Liver (tissue), 9 donors: ENCODE data around the gene RIIAD1. TPM values are rescaled to one million over a fixed set of nuclear protein-coding genes. Genes with fewer than 3 reads are reported as not detected.

Experiments used
- DNase-seq: peaks from one replicate; pipeline ENCODE4 v3.0.0-alpha.2; 2017; ENCODE audit warnings: low spot score
- H3K27ac ChIP-seq, 2 donors: one replicate each; pipeline ENCODE4 v1.7.0; 2013; ENCODE audit warnings: inconsistent platforms in 2 of 2, low read length in 2 of 2, control low read depth in 1 of 2, low read depth in 1 of 2, mild to moderate bottlenecking in 1 of 2
- H3K27me3 ChIP-seq, 4 donors: one replicate each; pipeline versions ENCODE4 v1.6.1 to v1.7.0; 2013; ENCODE audit warnings: low read length in 3 of 4, inconsistent platforms in 1 of 4, mild to moderate bottlenecking in 1 of 4, moderate library complexity in 1 of 4; ENCODE audit not compliant: control insufficient read depth in 4 of 4, insufficient read depth in 4 of 4
- H3K36me3 ChIP-seq, 4 donors: one replicate each; pipeline versions ENCODE4 v1.6.1 to v1.7.0; 2013; ENCODE audit warnings: low read length in 3 of 4, mild to moderate bottlenecking in 3 of 4, low read depth in 1 of 4, moderate library complexity in 1 of 4; ENCODE audit not compliant: control insufficient read depth in 4 of 4, insufficient read depth in 3 of 4
- H3K4me1 ChIP-seq, 4 donors: one replicate each; pipeline versions ENCODE4 v1.6.1 to v1.7.0; 2013; ENCODE audit warnings: low read length in 3 of 4, mild to moderate bottlenecking in 3 of 4, moderate library complexity in 1 of 4; ENCODE audit not compliant: control insufficient read depth in 4 of 4, insufficient read depth in 4 of 4
- H3K4me3 ChIP-seq, 3 donors: one replicate each; pipeline versions ENCODE4 v1.6.1 to v1.7.0; 2013; ENCODE audit warnings: low read length in 3 of 3, control low read depth in 1 of 3, low read depth in 1 of 3, mild to moderate bottlenecking in 1 of 3
- H3K9ac ChIP-seq, 2 donors: one replicate each; pipeline ENCODE4 v1.7.0; 2013; ENCODE audit warnings: low read length in 2 of 2, mild to moderate bottlenecking in 2 of 2, moderate library complexity in 2 of 2, control low read depth in 1 of 2, low read depth in 1 of 2
- H3K9me3 ChIP-seq, 4 donors: one replicate each; pipeline versions ENCODE4 v1.6.1 to v1.7.0; 2013; ENCODE audit warnings: low read length in 3 of 4; ENCODE audit not compliant: control insufficient read depth in 4 of 4
- ATF3 ChIP-seq: IDR thresholded peaks from 2 replicates; pipeline ENCODE4 v1.6.1; 2016; ENCODE audit warnings: antibody characterized with exemption
- CTCF ChIP-seq: fragments of 150-350 bp; IDR thresholded peaks from 2 replicates; pipeline ENCODE4 v1.5.1; 2017; ENCODE audit warnings: improper control_type of control experiment, low read depth, low read length; ENCODE audit not compliant: missing input control
- GABPA ChIP-seq, 2 donors: IDR thresholded peaks in 1 of 2; conservative IDR thresholded peaks in 1 of 2; 2 replicates each; pipeline ENCODE4 v1.6.1; 2016; ENCODE audit warnings: antibody characterized with exemption in 2 of 2, mild to moderate bottlenecking in 1 of 2, moderate library complexity in 1 of 2
- JUND ChIP-seq, 2 donors: IDR thresholded peaks; 2 replicates each; pipeline ENCODE4 v1.6.1; 2016; ENCODE audit warnings: antibody characterized with exemption in 2 of 2
- NR2F2 ChIP-seq: IDR thresholded peaks from 2 replicates; pipeline ENCODE4 v1.6.1; 2016; ENCODE audit warnings: antibody characterized with exemption
- REST ChIP-seq: IDR thresholded peaks from 2 replicates; pipeline ENCODE4 v1.6.1; 2016; ENCODE audit warnings: antibody characterized with exemption, mild to moderate bottlenecking
- SP1 ChIP-seq: IDR thresholded peaks from 2 replicates; pipeline ENCODE4 v1.6.1; 2018; ENCODE audit warnings: antibody characterized with exemption, mild to moderate bottlenecking
- TAF1 ChIP-seq: conservative IDR thresholded peaks from 2 replicates; pipeline ENCODE4 v1.6.1; 2016; ENCODE audit warnings: antibody characterized with exemption, mild to moderate bottlenecking
- YY1 ChIP-seq: IDR thresholded peaks from 2 replicates; pipeline ENCODE4 v1.6.1; 2016; ENCODE audit warnings: antibody characterized with exemption, mild to moderate bottlenecking
- WGBS: extraction: QIAGEN DNeasy Blood & Tissue Kit; methylation state at CpG from one replicate; pipeline ENCODE4 v1.1.7; 2013; 5-methylcytosine and 5-hydroxymethylcytosine counted together
- polyA plus RNA-seq, 2 donors: library from polyadenylated mRNA; stranded (reverse) in 1 of 2; unstranded in 1 of 2; fragments of 200-250 nt in 1 of 2; fragments of >200 nt in 1 of 2; fragmentation: Nextera tagmentation in 1 of 2; extraction: Ambion mirVana in 1 of 2; gene quantifications; one replicate each; pipeline versions ENCODE4 v1.2.1 to v1.2.3, GENCODE V29; 2013 to 2015
- total RNA-seq, 2 donors: library from RNA; depleted of rRNA; stranded (reverse); fragments of >200 nt; gene quantifications; one replicate each; pipeline ENCODE4 v1.2.3, GENCODE V29; 2014
- donor health status: healthy.
- donor health status: healthy.
- donor health status: healthy.
- donor health status: healthy.
- donor health status: healthy.

Gene RIIAD1
- total and polyA plus RNA-seq, 4 donors = not detected

GRCh38 chr1:151720554-151720953, 768 bp upstream of the RIIAD1 start:
- Histone ChIP-seq H3K27me3 (peaks cover 0 to 2% (median 0%) of the 10 kb centered on the region in 4 donors), H3K9me3 (no peaks in the 10 kb centered on the region), H3K9ac (peak overlapping the region; percentile 47 to 64), H3K4me3 (peak overlapping the region in 2 of 3 donors; percentile 65 to 84), H3K27ac (peak overlapping the region; percentile 69 to 75), H3K4me1 (peaks cover 7 to 23% (median 15%) of the 10 kb centered on the region in 4 donors), H3K36me3 (no peaks in the 10 kb centered on the region)
- DNase-seq = no peak
- TF ChIP-seq REST (peak; percentile 27), YY1 (no peak), JUND (IDR thresholded peaks at IDR 0.05) (no peak), GABPA (IDR thresholded peaks at IDR 0.05 in 1 of 2, conservative IDR thresholded peaks at IDR 0.05 in 1 of 2) (no peak), NR2F2 (no peak)
- WGBS = 4% methylated on average over 5 of the region's 5 CpGs

- H3K9me3 ChIP-seq = no peaks in the 10 kb centered on the region
- no peak overlapping the region for H3K27ac ChIP-seq
- peak overlapping the region in 2 of 3 donors; percentile 50 to 65 for H3K4me3 ChIP-seq
- H3K9ac ChIP-seq = no peak overlapping the region
- TF ChIP-seq CTCF = no peak
- no peak for TF ChIP-seq SP1
- no peak for TF ChIP-seq TAF1
- no peak for DNase-seq
- no peaks in the 10 kb centered on the region for H3K36me3 ChIP-seq
- peaks cover 7 to 21% (median 15%) of the 10 kb centered on the region in 4 donors for H3K4me1 ChIP-seq
- 43% methylated on average over 17 of the region's 17 CpGs for WGBS
- no peaks in the 10 kb centered on the region for H3K27me3 ChIP-seq
These were observed 627 bp downstream of the RIIAD1 start for GRCh38 chr1:151721788-151722510.

GRCh38 chr1:151723726-151724370, 2.5 kb downstream of the RIIAD1 start:
- WGBS = 77% methylated on average over 3 of the region's 3 CpGs
- H3K4me3 ChIP-seq = no peak overlapping the region

More at GRCh38 chr1:151723726-151724370, 2.5 kb downstream of the RIIAD1 start:
- no peak for DNase-seq
- Histone ChIP-seq H3K27ac (no peak overlapping the region), H3K9ac (no peak overlapping the region), H3K4me1 (peaks cover 7 to 16% (median 14%) of the 10 kb centered on the region in 4 donors), H3K36me3 (no peaks in the 10 kb centered on the region), H3K9me3 (no peaks in the 10 kb centered on the region), H3K27me3 (no peaks in the 10 kb centered on the region)
- TF ChIP-seq ATF3 = no peak
